ENCODE data around the gene POGZ. TPM values are rescaled to one million over a fixed set of nuclear protein-coding genes. Genes with fewer than 3 reads are reported as not detected.
A peak's percentile ranks its signal among the peaks of the same experiment; 100 is the strongest.

Gene POGZ
- total and polyA plus RNA-seq, 3 experiments from 2014 or later = 11.3 to 65.3 (median 60.1) TPM

DNA sequence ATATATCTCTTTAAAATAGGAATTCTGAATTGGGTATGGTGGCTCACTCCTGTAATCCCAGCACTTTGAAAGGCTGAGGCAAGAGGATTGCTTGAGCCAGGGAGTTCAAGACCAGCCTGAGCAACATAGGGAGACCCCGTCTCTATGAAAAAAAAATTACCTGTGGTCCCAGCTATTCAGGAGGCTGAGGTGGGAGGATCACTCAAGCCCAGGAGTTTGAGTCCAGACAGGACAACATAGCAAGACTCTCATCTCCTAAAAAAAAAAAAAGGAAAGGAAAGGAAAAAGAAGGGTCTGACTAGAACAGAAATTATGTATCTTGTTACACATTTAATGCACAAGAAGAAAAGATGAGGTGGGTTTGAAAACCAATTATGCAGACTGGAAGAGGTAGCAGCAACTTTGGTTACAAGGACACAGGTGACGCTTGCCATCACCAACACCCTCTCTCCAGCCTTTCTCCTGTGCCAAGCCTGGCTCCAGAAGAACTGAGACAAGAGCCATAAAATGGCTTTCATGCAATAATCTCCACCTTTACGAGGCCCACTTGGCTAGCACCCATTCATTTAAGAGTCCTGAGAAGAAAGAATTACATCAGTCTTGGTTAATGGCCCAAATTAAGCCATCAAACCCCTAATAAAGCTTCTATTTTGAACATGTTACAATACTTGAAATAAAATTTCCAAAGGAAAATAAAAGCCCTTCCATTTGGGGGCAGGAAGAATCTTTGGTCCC lies 82.0 kb downstream of the POGZ start:
- DNase-seq = no peak
- Mint-ChIP-seq H3K4me3 (no peak overlapping the region), H3K36me3 (no peaks in the 10 kb centered on the region), H3K27me3 (no peaks in the 10 kb centered on the region), H3K4me1 (no peaks in the 10 kb centered on the region), H3K27ac (peak overlapping the region in 1 of 8 donors; percentile 66), H3K9me3 (no peaks in the 10 kb centered on the region)
- Histone ChIP-seq H3K36me3 (ENCODE audit: insufficient read depth, low read length) (no peaks in the 10 kb centered on the region), H3K27me3 (ENCODE audit: insufficient read depth, low read length, poor library complexity, severe bottlenecking) (no peaks in the 10 kb centered on the region), H3K4me3 (ENCODE audit: low read length) (no peak overlapping the region), H3K27ac (ENCODE audit: low read depth, low read length) (no peak overlapping the region), H3K4me1 (ENCODE audit: insufficient read depth, low read length) (no peaks in the 10 kb centered on the region), H3K9me3 (ENCODE audit: low read length) (no peaks in the 10 kb centered on the region)
- ChIA-PET POLR2A (no interaction called here), CTCF (no interaction called here)

GRCh38 chr1:151373196-151373595 lies 86.1 kb downstream of the POGZ start:
- ChIA-PET POLR2A (no interaction called here), CTCF (no interaction called here)
- H3K27me3 ChIP-seq (ENCODE audit: insufficient read depth, low read length, poor library complexity, severe bottlenecking) = no peaks in the 10 kb centered on the region

DNA sequence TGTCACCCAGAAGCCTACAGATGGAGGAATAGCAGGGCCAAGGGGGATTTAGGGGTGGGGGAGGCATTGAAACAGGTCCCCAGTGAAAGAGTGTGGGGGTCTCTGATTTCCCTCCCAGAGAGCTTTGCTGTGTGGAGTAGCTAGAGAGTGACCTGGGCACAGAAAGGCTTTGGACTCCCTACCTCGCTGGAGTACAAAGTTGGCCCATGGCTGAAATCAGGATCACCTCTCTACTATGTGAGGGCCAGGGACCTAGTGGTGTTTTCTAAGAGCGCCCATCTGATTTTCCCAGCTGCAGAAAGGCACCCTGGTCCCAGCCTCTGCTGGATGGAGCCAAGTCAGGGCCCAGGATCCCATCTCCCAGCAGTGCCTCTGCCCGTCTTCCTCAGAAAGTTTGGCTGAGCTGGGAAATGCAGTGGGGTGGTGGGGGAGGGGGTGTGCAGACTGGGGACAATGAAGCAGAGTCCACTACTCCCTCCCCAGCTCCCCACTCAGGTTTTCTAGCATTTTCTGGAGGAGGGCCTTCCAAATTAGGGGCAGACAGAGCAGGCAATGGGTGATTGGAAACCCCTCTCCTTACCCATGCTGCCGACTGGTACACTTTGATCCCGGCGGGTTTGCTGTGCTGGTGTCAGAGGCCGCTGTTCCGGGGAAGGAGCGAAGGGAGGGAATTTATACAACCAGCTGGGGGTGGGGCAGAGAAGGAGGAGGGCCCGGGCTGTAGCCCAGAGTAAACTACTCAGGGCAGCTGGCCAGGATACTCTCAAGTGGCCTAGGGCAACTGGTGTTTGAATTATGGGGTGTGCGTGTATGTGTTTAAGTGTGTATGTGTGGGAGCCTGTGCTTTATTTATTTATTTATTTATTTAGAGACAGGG lies 87.0 kb downstream of the POGZ start, which contains the start of gene SELENBP1:
Gene SELENBP1 (minus strand): TSS at position 648 of the 877 bp plus-strand sequence. CDS start 64 bp downstream, at position 584.
- Mint-ChIP-seq H3K36me3 (no peaks in the 10 kb centered on the region), H3K27ac (peak within 1 kb of the TSS in 1 of 8 donors; percentile 30), H3K4me3 (no peak within 1 kb of the TSS), H3K27me3 (no peaks in the 10 kb centered on the region), H3K4me1 (no peaks in the 10 kb centered on the region), H3K9me3 (no peaks in the 10 kb centered on the region)
- ChIA-PET POLR2A (no interaction called here), CTCF (interaction anchor here (1.5 kb wide), 1 partner anchor 32 kb away, joined by 5 read pairs; no protein-coding TSS in a partner anchor)
- H3K4me1 ChIP-seq (ENCODE audit: insufficient read depth, low read length) = no peaks in the 10 kb centered on the region
- H3K27me3 ChIP-seq (ENCODE audit: insufficient read depth, low read length, poor library complexity, severe bottlenecking) = no peaks in the 10 kb centered on the region
- no peaks in the 10 kb centered on the region for H3K9me3 ChIP-seq (ENCODE audit: low read length)
- H3K4me3 ChIP-seq (ENCODE audit: low read length) = no peak within 1 kb of the TSS
- DNase-seq = no peak
- no peaks in the 10 kb centered on the region for H3K36me3 ChIP-seq (ENCODE audit: insufficient read depth, low read length)
- H3K27ac ChIP-seq (ENCODE audit: low read depth, low read length) = peak within 1 kb of the TSS; percentile 43

More at GRCh38 chr1:151373196-151373595, 86.1 kb downstream of the POGZ start:
- no peaks in the 10 kb centered on the region for H3K4me1 Mint-ChIP-seq
- H3K4me3 Mint-ChIP-seq = no peak overlapping the region
- no peaks in the 10 kb centered on the region for H3K27me3 Mint-ChIP-seq
- no peaks in the 10 kb centered on the region for H3K9me3 Mint-ChIP-seq
- H3K27ac Mint-ChIP-seq = no peak overlapping the region
- no peaks in the 10 kb centered on the region for H3K36me3 ChIP-seq (ENCODE audit: insufficient read depth, low read length)
- no peaks in the 10 kb centered on the region for H3K9me3 ChIP-seq (ENCODE audit: low read length)
- no peaks in the 10 kb centered on the region for H3K36me3 Mint-ChIP-seq
- H3K4me3 ChIP-seq (ENCODE audit: low read length) = no peak overlapping the region
- no peak for DNase-seq
- H3K4me1 ChIP-seq (ENCODE audit: insufficient read depth, low read length) = no peaks in the 10 kb centered on the region
- no peak overlapping the region for H3K27ac ChIP-seq (ENCODE audit: low read depth, low read length)

DNA sequence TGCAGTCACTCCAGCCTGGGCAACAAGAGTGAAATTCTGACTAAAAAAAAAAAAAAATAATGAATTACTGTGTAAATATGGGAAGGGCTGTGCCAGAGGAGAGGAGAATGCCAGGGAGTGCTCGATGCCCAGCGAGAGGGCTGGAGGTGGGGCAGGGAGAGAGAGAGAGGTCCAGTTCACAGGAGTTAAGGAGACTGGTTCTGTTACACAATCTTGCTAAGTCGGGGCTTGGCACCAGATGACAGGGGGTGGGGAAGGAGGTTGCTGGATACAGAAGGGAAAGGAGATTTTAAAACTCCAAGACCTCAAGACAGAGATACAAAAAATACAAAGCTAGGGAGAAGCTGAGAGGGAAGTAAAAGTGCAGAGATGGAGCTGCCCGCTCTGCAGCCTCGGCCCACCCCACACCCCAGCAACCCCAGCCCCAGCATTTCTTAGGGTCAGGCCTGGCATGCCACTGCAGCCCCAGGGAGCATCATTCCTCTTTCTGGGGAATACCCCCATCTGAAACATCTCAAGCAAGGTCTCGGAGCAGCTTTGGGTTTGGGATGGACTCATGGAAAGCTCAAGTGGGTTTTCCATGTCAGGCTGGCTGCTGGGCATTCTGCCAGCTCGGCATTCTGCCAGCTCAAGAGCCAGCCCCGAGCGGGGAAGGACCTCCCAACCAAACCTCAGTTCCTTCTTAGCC lies 87.8 kb downstream of the POGZ start:
- CTCF ChIA-PET = interaction anchor here (1.5 kb wide), 1 partner anchor 31 kb away, joined by 5 read pairs; no protein-coding TSS in a partner anchor
- H3K27ac Mint-ChIP-seq = peak overlapping the region in 1 of 8 donors; percentile 15
- H3K9me3 Mint-ChIP-seq = no peaks in the 10 kb centered on the region
- no peak for DNase-seq
- no peaks in the 10 kb centered on the region for H3K36me3 ChIP-seq (ENCODE audit: insufficient read depth, low read length)
- POLR2A ChIA-PET = no interaction called here
- no peak overlapping the region for H3K4me3 ChIP-seq (ENCODE audit: low read length)
- H3K36me3 Mint-ChIP-seq = no peaks in the 10 kb centered on the region
- H3K27me3 Mint-ChIP-seq = no peaks in the 10 kb centered on the region
- no peak overlapping the region for H3K4me3 Mint-ChIP-seq
- H3K4me1 Mint-ChIP-seq = no peaks in the 10 kb centered on the region
- no peaks in the 10 kb centered on the region for H3K4me1 ChIP-seq (ENCODE audit: insufficient read depth, low read length)
- no peaks in the 10 kb centered on the region for H3K27me3 ChIP-seq (ENCODE audit: insufficient read depth, low read length, poor library complexity, severe bottlenecking)
- peak overlapping the region; percentile 43 for H3K27ac ChIP-seq (ENCODE audit: low read depth, low read length)
- H3K9me3 ChIP-seq (ENCODE audit: low read length) = no peaks in the 10 kb centered on the region

- POLR2A ChIA-PET = no interaction called here
- Mint-ChIP-seq H3K36me3 (no peaks in the 10 kb centered on the region), H3K4me1 (no peaks in the 10 kb centered on the region), H3K9me3 (no peaks in the 10 kb centered on the region), H3K4me3 (no peak overlapping the region), H3K27ac (peak overlapping the region in 1 of 8 donors; percentile 43), H3K27me3 (no peaks in the 10 kb centered on the region)
- DNase-seq = no peak
- Histone ChIP-seq H3K4me3 (ENCODE audit: low read length) (no peak overlapping the region), H3K36me3 (ENCODE audit: insufficient read depth, low read length) (no peaks in the 10 kb centered on the region), H3K27ac (ENCODE audit: low read depth, low read length) (no peak overlapping the region), H3K4me1 (ENCODE audit: insufficient read depth, low read length) (no peaks in the 10 kb centered on the region), H3K9me3 (ENCODE audit: low read length) (no peaks in the 10 kb centered on the region), H3K27me3 (ENCODE audit: insufficient read depth, low read length, poor library complexity, severe bottlenecking) (no peaks in the 10 kb centered on the region)
- CTCF ChIA-PET = no interaction called here
These were observed 88.9 kb downstream of the POGZ start for GRCh38 chr1:151370211-151370911.

DNA sequence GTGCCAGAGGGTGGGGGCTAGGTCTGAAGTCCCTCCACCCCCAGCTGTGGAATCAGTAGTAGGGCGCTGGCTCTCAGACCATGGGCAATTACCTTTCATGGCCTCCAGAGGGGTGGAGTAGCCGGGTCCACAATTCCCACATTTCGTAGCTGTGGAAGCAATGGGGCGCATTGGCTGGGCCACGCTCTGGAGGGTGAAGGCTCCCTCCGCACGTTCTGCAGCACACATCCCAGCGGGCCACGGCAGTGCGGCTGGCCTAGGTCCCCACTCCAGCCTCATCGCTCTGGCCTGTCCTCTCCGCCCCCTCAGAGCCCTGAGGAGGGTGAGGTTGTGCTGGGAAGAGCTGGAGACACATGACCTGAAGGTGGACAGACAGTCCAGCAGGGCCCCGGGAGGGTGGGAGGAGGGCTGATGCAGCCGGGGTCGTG lies 89.7 kb downstream of the POGZ start:
- Histone ChIP-seq H3K4me3 (ENCODE audit: low read length) (no peak overlapping the region), H3K36me3 (ENCODE audit: insufficient read depth, low read length) (no peaks in the 10 kb centered on the region), H3K4me1 (ENCODE audit: insufficient read depth, low read length) (no peaks in the 10 kb centered on the region), H3K27ac (ENCODE audit: low read depth, low read length) (no peak overlapping the region), H3K9me3 (ENCODE audit: low read length) (no peaks in the 10 kb centered on the region), H3K27me3 (ENCODE audit: insufficient read depth, low read length, poor library complexity, severe bottlenecking) (no peaks in the 10 kb centered on the region)
- Mint-ChIP-seq H3K9me3 (no peaks in the 10 kb centered on the region), H3K27me3 (no peaks in the 10 kb centered on the region), H3K36me3 (no peaks in the 10 kb centered on the region), H3K4me1 (no peaks in the 10 kb centered on the region), H3K27ac (no peak overlapping the region), H3K4me3 (no peak overlapping the region)
- ChIA-PET CTCF (no interaction called here), POLR2A (interaction anchor here (0.5 kb wide), 1 partner anchor 98 kb away, joined by 5 read pairs; no protein-coding TSS in a partner anchor)
- DNase-seq = no peak

DNA sequence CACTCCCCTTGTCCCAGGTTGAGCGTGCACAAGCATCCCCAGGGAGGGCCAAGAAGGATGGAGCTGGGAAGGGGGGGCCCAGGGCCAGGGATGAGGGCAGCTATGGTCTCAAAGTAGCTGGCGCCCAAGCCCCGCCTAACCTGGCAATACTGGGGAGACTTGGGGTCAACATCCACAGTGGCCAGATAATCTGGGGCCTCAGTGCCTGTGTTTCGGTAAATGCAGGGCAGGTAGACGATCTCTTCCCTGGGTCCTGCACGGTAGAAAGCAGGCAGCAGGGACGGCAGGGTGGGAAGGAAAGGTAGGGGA lies 90.0 kb downstream of the POGZ start:
- no peak overlapping the region for H3K27ac ChIP-seq (ENCODE audit: low read depth, low read length)
- Mint-ChIP-seq H3K4me3 (no peak overlapping the region), H3K36me3 (no peaks in the 10 kb centered on the region), H3K27ac (no peak overlapping the region), H3K4me1 (no peaks in the 10 kb centered on the region), H3K27me3 (no peaks in the 10 kb centered on the region), H3K9me3 (no peaks in the 10 kb centered on the region)
- POLR2A ChIA-PET = interaction anchor here (0.5 kb wide), 1 partner anchor 98 kb away, joined by 5 read pairs; no protein-coding TSS in a partner anchor
- no peak overlapping the region for H3K4me3 ChIP-seq (ENCODE audit: low read length)
- no peak for DNase-seq
- no peaks in the 10 kb centered on the region for H3K4me1 ChIP-seq (ENCODE audit: insufficient read depth, low read length)
- H3K36me3 ChIP-seq (ENCODE audit: insufficient read depth, low read length) = no peaks in the 10 kb centered on the region
- H3K9me3 ChIP-seq (ENCODE audit: low read length) = no peaks in the 10 kb centered on the region
- no peaks in the 10 kb centered on the region for H3K27me3 ChIP-seq (ENCODE audit: insufficient read depth, low read length, poor library complexity, severe bottlenecking)
- CTCF ChIA-PET = no interaction called here

Measured in CD8-positive, alpha-beta memory T cell (primary cell).